GM23338 (cell line): ENCODE measurements around the gene PCDHGA4.

ENCODE experiments used
- EZH2 ChIP-seq: fragments of 200-600 bp; sonication (generic); IDR thresholded peaks from one replicate; pipeline ENCODE4 v1.8.0; 2017; ENCODE audit warnings: antibody characterized with exemption, mild to moderate bottlenecking, low read depth; ENCODE audit not compliant: unreplicated experiment
- TF ChIP-seq, protein P1 (sequence below), 2 experiments: fragments of 200-600 bp in 1 of 2; sonication (generic) in 1 of 2; conservative IDR thresholded peaks; 2 replicates each; pipeline versions ENCODE4 v1.5.1 to v1.6.1; 2016 to 2017; ENCODE audit warnings: antibody characterized with exemption in 2 of 2, low read depth in 2 of 2, mild to moderate bottlenecking in 2 of 2, moderate library complexity in 1 of 2

DNA sequence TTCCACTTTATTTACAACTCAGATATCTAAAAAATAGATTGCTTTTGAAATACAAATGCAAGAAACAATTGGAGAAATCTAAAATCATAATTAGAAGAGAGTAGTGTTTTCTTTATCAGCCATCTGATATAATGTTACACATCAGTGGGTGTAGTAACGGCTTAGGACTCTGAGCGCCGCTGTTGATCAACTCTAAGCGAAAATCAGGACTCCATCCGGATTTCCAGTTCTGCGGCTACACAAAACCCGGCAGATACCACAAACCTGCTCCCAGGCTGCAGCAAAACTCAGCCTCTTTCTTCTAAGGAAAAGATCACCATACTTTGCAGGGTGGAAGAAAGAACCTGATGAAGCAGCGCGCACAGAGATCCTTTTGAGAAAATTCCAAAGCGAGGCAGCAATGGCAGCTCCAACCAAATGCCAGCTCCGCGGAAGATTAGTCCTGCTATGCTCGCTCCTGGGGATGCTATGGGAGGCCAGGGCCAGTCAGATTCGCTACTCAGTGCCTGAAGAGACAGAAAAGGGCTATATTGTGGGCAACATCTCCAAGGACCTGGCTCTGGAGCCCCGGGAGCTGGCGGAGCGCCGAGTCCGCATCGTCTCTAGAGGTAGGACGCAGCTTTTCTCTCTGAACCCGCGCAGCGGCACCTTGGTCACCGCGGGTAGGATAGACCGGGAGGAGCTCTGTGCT is 47.9 kb downstream of the PCDHGA4 start, which contains the start of gene PCDHGA9:
- TF ChIP-seq, protein P1, sequence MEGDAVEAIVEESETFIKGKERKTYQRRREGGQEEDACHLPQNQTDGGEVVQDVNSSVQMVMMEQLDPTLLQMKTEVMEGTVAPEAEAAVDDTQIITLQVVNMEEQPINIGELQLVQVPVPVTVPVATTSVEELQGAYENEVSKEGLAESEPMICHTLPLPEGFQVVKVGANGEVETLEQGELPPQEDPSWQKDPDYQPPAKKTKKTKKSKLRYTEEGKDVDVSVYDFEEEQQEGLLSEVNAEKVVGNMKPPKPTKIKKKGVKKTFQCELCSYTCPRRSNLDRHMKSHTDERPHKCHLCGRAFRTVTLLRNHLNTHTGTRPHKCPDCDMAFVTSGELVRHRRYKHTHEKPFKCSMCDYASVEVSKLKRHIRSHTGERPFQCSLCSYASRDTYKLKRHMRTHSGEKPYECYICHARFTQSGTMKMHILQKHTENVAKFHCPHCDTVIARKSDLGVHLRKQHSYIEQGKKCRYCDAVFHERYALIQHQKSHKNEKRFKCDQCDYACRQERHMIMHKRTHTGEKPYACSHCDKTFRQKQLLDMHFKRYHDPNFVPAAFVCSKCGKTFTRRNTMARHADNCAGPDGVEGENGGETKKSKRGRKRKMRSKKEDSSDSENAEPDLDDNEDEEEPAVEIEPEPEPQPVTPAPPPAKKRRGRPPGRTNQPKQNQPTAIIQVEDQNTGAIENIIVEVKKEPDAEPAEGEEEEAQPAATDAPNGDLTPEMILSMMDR (conservative IDR thresholded peaks at IDR 0.05; ENCODE audit: low read depth in 2 of 2), result peak; percentile 45 to 48
- TF ChIP-seq EZH2, result no peak
